Measurements from ENCODE around the gene PIK3AP1.

The PIK3AP1 gene

DNA sequence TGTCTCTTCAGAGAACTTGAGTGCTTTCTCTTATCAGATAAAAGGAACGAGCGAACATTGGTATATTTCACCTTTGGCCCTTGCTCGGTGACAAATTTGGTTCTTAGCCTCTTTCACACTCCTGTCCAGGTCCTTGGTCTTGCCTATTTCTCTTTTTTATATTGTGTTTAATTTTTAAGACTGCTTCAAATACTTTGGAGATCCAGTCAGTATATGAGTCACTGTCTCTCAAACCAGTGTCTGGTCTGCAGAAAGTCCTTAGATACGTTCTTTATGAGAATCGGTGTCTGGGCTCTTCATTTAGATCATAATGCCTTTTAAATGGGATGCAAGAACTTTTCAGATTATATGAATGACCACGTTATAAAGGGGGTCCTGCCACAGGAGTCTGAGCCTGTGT, 55.0 kb downstream of the PIK3AP1 start:
- TF ChIP-seq, protein P1, sequence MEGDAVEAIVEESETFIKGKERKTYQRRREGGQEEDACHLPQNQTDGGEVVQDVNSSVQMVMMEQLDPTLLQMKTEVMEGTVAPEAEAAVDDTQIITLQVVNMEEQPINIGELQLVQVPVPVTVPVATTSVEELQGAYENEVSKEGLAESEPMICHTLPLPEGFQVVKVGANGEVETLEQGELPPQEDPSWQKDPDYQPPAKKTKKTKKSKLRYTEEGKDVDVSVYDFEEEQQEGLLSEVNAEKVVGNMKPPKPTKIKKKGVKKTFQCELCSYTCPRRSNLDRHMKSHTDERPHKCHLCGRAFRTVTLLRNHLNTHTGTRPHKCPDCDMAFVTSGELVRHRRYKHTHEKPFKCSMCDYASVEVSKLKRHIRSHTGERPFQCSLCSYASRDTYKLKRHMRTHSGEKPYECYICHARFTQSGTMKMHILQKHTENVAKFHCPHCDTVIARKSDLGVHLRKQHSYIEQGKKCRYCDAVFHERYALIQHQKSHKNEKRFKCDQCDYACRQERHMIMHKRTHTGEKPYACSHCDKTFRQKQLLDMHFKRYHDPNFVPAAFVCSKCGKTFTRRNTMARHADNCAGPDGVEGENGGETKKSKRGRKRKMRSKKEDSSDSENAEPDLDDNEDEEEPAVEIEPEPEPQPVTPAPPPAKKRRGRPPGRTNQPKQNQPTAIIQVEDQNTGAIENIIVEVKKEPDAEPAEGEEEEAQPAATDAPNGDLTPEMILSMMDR (IDR thresholded peaks at IDR 0.05; ENCODE audit: insufficient read depth, low read length, poor library complexity, severe bottlenecking): no peak
- TF ChIP-seq EZH2phosphoT487 (conservative IDR thresholded peaks at IDR 0.05; ENCODE audit: low read length): no peak
- no peaks in the 10 kb centered on the region for H3K27me3 ChIP-seq (ENCODE audit: low read length)
- H3F3A ChIP-seq (ENCODE audit: insufficient read depth): peaks cover 20% of the 10 kb centered on the region; the same call in 1 of the 2 replicates
- no peaks in the 10 kb centered on the region for H3K9me3 ChIP-seq (ENCODE audit: insufficient read depth, low read length)
- H3K27ac ChIP-seq (ENCODE audit: low read depth, low read length): no peak overlapping the region
- no peak overlapping the region for H2AFZ ChIP-seq (ENCODE audit: low read depth, low read length, severe bottlenecking)
- peaks cover 30% of the 10 kb centered on the region for H3K36me3 ChIP-seq (ENCODE audit: low read length)
- H3K4me3 ChIP-seq (ENCODE audit: insufficient read depth, low read length, poor library complexity, severe bottlenecking): no peak overlapping the region
- no peak overlapping the region for H3K4me2 ChIP-seq (ENCODE audit: low read depth, low read length, poor library complexity, severe bottlenecking)
- H4K20me1 ChIP-seq (ENCODE audit: low read depth, low read length): peaks cover 33% of the 10 kb centered on the region
- no peaks in the 10 kb centered on the region for H3K9me2 ChIP-seq (replicated peaks; ENCODE audit: insufficient read depth, low read length)
- H3K79me2 ChIP-seq (ENCODE audit: insufficient read depth, low read length): peaks cover 97% of the 10 kb centered on the region
- H3K9ac ChIP-seq (ENCODE audit: low read length): no peak overlapping the region

DNA sequence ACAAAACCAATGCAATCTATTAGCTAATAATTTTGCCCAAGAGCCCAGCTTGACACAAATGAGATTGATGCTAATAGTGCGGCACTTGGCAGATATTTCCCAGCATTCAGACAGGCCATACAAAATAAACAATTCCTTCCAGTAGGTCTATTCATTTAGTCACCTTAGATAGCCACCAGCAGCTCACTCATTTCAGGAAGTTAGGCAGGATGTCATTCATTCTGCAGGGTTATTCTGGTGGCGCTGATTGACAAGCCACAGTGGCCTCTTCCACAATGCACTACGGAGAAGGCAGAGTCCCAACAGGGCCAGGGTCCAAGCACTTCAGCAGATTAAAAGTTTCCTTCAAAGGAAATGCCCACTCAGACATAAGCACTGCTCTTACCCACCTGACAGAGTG, 55.8 kb downstream of the PIK3AP1 start:
- no peak overlapping the region for H3K9ac ChIP-seq (ENCODE audit: low read length)
- H2AFZ ChIP-seq (ENCODE audit: low read depth, low read length, severe bottlenecking): no peak overlapping the region
- H3K4me3 ChIP-seq (ENCODE audit: insufficient read depth, low read length, poor library complexity, severe bottlenecking): no peak overlapping the region
- no peak overlapping the region for H3K4me2 ChIP-seq (ENCODE audit: low read depth, low read length, poor library complexity, severe bottlenecking)
- peaks cover 20% of the 10 kb centered on the region; the same call in 1 of the 2 replicates for H3F3A ChIP-seq (ENCODE audit: insufficient read depth)
- H3K79me2 ChIP-seq (ENCODE audit: insufficient read depth, low read length): peaks cover 97% of the 10 kb centered on the region
- no peak for TF ChIP-seq EZH2phosphoT487 (conservative IDR thresholded peaks at IDR 0.05; ENCODE audit: low read length)
- TF ChIP-seq, protein P1 (IDR thresholded peaks at IDR 0.05; ENCODE audit: insufficient read depth, low read length, poor library complexity, severe bottlenecking): no peak
- no peak overlapping the region for H3K27ac ChIP-seq (ENCODE audit: low read depth, low read length)
- no peaks in the 10 kb centered on the region for H3K9me3 ChIP-seq (ENCODE audit: insufficient read depth, low read length)
- H3K9me2 ChIP-seq (replicated peaks; ENCODE audit: insufficient read depth, low read length): no peaks in the 10 kb centered on the region
- peaks cover 30% of the 10 kb centered on the region for H3K36me3 ChIP-seq (ENCODE audit: low read length)
- H3K27me3 ChIP-seq (ENCODE audit: low read length): no peaks in the 10 kb centered on the region
- H4K20me1 ChIP-seq (ENCODE audit: low read depth, low read length): peaks cover 37% of the 10 kb centered on the region

DNA sequence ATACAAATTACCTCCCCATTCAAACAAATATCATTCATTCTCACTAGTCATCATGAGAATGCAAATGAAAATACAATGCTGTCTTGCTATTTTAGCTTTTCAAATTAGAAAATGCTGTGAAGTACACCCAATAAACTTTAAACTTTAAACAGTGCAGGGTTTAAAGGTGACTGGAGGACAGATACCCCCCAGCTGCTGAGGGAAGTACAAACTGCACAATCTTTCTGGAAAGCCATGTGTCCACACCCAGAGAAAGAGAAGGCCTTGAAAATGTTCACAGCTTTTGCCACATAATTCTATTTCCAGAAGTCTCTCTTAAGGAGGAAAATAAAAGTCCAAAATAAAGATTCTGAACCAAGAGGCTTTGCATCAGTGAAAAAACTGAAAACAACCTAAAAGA, 56.5 kb downstream of the PIK3AP1 start:
- H3K9me3 ChIP-seq (ENCODE audit: insufficient read depth, low read length): no peaks in the 10 kb centered on the region
- peaks cover 42% of the 10 kb centered on the region for H4K20me1 ChIP-seq (ENCODE audit: low read depth, low read length)
- H3F3A ChIP-seq (ENCODE audit: insufficient read depth): peaks cover 20% of the 10 kb centered on the region; the same call in 1 of the 2 replicates
- no peak overlapping the region for H3K4me2 ChIP-seq (ENCODE audit: low read depth, low read length, poor library complexity, severe bottlenecking)
- H2AFZ ChIP-seq (ENCODE audit: low read depth, low read length, severe bottlenecking): no peak overlapping the region
- H3K4me3 ChIP-seq (ENCODE audit: insufficient read depth, low read length, poor library complexity, severe bottlenecking): no peak overlapping the region
- H3K79me2 ChIP-seq (ENCODE audit: insufficient read depth, low read length): peaks cover 97% of the 10 kb centered on the region
- no peak overlapping the region for H3K9ac ChIP-seq (ENCODE audit: low read length)
- H3K27me3 ChIP-seq (ENCODE audit: low read length): no peaks in the 10 kb centered on the region
- no peaks in the 10 kb centered on the region for H3K9me2 ChIP-seq (replicated peaks; ENCODE audit: insufficient read depth, low read length)
- no peak overlapping the region for H3K27ac ChIP-seq (ENCODE audit: low read depth, low read length)
- TF ChIP-seq, protein P1 (IDR thresholded peaks at IDR 0.05; ENCODE audit: insufficient read depth, low read length, poor library complexity, severe bottlenecking): no peak
- peaks cover 26% of the 10 kb centered on the region; the same call in 1 of the 2 replicates for H3K36me3 ChIP-seq (ENCODE audit: low read length)
